GM18519 (cell line): Measurements from ENCODE around the gene EGFLAM.
A peak's percentile ranks its signal among the peaks of the same experiment; 100 is the strongest.
"Not testable (repeated sequence)": the region's sequence is repeated elsewhere in the genome, so short reads cannot be mapped to it uniquely, and the experiment has no call there.

ENCODE experiments used
- ATAC-seq: cut with Tn5 transposase; IDR thresholded peaks from one replicate; pipeline ENCODE4 v1.9.1; 2021; ENCODE audit warnings: mild to moderate bottlenecking, moderate library complexity; ENCODE audit not compliant: unreplicated experiment, low FRiP score

The EGFLAM gene

DNA sequence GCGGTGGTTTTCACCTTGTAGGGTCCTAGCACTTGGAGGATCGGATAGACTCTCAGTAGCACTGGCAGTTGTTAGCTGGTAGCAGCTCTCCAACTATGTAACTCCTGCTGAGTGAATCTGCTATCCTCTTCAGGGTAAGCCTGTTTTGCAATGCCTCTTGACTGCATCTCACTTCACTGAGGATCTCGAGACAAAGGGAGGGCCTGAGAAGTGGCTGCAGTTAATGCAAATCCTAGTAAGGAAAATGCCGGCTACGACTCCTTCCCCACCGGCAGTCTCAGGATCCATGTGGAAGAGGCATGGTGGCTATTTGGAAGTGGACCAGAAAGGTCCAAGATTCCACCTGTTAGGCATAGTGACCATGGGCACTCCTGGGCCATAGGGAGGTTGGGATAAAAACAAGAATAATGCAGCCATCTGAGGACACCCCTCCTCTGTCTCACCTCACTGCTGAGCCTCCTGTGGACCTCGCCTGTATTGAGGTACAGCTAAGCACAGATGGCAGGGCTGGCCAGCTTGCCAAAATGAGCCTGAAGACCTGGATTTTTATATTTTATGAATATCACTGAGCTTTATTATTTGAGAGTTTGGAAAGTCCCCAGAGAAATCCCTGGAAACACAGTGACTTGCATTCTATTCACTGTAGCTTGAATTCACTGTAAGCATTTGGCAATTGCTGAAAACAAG is 152.1 kb downstream of the EGFLAM start:
- ATAC-seq, result no peak

DNA sequence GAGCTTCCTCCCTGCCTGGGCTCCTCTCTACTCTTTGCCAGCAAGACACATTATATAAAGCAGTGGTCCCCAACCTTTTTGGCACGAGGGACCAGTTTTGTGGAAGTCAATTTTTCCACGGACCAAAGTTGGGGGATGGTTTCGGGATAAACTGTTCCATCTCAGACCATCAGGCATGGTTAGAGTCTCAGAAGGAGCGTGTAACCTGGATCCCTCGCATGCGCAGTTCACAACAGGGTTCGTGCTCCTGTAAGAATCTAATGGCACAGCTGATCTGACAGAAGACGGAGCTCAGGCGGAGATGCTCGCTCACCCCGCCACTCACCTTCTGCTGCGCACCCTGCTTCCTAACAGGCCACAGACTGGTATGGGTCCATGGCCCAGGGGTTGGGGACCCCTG is 155.3 kb downstream of the EGFLAM start:
- no peak for ATAC-seq

DNA sequence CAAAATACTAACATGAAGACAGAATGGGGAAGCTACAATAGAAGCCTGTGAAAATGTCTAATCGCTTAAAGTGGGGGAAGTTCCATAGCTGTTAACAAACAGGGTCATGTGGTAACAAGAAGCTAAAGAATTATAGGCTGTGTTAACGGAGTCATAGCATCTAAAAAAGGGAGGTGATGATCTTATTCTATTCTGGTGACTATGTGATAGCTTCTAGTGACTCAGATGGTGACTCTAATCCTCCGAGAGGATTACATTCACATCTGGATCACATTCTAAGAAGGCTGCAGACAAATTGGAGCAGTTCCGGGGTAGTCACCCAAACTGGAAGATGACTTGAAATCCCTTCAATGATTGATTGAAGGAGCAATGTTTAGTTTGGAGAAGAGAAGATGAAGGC is 156.0 kb downstream of the EGFLAM start:
- no peak for ATAC-seq

- not testable (repeated sequence) for ATAC-seq
These were observed 157.4 kb downstream of the EGFLAM start for GRCh38 chr5:38415772-38416171.

GRCh38 chr5:38417658-38418017 is 159.3 kb downstream of the EGFLAM start:
- ATAC-seq, result no peak

- no peak for ATAC-seq
These were observed 161.9 kb downstream of the EGFLAM start for GRCh38 chr5:38420246-38420645.

DNA sequence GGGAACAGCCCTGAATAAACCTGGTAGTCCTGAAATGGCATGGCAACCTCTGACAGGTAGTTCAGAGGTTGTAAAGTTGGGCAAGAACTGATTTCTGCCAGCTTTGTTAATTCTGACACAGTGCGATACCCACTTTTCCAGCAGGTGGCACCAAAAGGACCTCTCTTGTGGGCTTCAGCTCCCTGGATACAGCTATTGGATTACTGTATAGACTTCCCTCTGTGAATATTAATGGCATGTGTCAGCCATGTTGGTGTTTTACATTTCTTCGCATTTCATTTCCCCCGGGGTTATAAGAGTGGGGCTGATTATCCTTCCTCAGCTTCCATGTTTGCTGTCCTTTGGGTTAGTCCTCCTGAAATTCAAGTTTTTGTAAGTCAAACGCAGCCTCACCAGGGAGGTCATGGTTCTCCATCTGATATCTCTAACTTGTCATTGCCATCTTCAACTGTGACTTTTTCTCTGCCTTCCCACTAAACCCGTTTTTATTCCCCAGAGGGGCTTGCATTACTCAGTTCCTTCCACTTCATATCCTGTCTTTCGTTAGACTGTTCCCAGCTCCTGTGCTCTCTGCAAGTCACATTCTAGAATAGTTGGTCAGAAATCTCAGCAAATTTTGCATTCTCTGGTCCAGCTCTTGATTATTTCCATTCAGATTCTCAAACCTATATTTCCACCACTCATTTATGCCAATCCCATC is 162.5 kb downstream of the EGFLAM start:
- no peak for ATAC-seq

DNA sequence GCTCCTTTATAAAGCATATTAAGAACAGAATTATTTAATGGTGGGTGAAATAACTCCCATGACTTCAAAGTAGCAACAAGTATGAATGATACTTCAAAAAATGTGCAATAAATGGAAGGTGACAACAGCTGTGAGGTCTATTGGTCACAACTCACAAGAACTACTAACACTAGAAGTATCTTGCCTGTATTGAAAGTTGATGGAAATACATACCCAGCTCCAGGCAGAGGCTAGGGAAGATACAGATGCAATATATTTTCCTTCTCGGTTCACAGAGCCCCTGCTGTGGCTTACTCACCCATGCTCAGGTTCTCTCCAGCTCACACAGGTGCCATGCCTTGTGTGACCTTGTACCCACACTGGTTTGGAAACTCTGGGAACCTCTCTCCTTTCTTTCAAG is 164.3 kb downstream of the EGFLAM start:
- ATAC-seq, result no peak

GRCh38 chr5:38423276-38424147 is 165.2 kb downstream of the EGFLAM start:
- ATAC-seq, result no peak

GRCh38 chr5:38424148-38425060 is 166.0 kb downstream of the EGFLAM start:
- ATAC-seq, result no peak

- no peak for ATAC-seq
These were observed 168.1 kb downstream of the EGFLAM start for GRCh38 chr5:38426490-38426889.

DNA sequence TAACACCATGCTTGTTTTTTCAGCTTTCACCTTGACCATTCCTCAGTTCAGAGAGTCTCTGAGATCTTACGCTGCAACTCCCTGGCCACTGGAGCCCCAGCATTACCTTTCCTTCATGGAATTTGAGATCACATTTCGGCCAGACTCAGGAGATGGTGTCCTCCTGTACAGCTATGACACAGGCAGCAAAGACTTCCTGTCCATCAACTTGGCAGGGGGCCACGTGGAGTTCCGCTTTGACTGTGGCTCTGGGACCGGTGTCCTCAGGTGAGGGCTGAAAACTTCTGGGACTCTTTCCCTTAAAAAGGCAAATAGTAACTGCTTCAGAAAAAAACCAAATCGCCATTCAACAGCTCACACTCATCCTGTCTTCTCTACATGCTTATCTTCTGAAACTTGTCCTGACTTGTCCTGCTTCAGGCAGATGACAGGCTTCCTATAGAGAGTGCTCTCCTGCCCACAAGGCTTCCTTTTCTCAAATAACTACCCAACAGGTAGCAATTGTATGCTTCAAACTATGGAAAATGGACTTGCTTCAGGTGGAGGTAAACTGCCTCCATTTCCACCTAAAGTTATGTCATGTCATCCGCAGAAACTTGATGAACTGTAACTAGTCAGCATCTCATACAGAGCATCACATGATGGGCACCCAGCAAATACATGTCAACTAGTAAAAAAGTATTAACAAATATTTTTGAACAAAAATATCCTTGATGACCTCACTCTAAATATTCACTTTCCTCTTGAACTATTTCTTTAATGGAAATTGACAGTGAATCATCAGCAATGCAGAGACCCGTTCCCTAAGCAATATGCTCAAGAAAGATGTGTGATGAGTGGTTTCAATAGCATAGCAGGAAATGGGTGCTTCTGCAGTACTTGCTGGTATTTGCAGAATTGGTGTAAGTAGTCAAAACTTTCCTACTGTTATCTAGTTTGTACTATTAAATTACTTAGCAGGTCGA is 168.9 kb downstream of the EGFLAM start:
- ATAC-seq, result no peak

DNA sequence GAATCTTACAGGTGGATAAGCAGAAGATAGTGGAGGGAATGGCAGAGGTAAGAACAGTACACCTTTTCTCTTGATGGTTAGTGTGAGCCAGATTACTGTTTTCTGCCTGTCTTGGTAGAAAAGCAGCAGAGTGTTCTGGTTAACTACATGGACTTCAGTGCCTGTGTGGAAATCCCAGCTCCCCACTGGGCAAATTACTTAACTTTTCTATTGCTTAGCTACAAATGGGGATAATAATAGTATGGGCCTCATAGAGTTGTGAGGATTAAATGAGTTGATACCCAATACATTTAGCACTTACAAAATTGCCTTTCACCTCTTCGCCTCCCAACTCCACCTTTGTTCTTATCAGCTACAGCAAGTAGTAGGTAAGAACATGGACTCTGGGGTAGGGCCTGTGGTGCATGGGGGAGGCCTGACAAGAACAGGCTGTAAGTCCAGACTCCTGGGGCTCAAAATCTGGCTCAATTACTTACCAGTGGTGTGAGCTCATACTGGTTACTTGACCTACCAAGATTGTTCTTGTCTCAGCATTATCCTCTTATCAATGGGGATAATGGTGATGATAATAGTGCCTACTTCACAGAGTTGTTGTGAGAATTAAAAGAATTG is 173.0 kb downstream of the EGFLAM start:
- no peak for ATAC-seq

DNA sequence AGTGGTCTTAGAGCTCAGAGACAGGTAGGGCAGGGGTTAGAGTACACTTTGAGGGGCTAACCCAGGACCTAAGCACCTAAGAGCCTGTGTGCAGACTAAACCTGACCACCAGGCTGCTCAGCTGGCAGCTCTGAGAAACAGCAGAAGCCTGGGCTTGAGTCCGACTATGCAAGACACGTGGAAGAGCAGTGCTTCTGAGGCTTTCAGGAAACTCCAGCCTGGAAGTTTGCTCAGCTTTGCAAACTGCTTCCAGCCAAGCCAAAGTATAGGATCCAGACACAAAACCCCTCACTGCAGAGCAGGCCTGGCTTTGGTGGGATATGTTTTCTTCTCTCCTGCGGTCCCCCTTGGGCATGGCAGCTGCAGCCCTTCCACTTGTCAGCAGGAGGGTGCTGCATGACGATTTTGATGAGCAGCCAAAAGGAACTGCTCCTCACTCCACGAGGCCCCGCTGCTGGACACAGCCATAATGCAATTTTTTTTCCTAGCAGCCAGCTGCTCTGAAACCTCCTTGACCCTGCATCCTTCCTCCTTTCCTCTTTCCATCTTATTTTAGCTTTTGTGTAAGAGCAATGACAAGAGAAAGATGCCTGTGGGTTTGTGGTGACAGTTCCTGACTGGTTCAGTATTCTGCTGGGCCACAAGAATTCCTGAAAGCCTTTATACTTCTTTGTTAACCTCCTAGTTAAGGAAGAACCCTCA is 175.0 kb downstream of the EGFLAM start:
- no peak for ATAC-seq

- no peak for ATAC-seq
These were observed 176.8 kb downstream of the EGFLAM start for GRCh38 chr5:38434966-38435705.

DNA sequence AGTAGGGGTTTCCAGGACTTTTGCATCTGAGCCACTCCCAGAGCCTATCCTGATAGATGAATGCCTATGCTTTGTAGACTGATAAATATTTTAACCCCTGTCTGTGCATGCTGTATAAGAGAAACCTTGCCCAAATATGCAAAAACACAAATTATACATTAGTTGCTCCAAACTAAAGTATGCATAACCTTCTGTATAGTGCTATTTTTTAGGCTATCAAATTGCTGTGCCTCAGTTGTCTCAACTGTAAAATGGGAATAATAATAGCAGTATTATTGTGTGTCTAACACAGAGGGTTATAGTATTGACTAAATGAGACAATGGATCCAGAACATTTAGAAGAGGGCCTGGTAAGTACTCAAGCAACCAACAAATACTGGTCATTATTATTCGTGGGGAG is 180.4 kb downstream of the EGFLAM start:
- no peak for ATAC-seq

DNA sequence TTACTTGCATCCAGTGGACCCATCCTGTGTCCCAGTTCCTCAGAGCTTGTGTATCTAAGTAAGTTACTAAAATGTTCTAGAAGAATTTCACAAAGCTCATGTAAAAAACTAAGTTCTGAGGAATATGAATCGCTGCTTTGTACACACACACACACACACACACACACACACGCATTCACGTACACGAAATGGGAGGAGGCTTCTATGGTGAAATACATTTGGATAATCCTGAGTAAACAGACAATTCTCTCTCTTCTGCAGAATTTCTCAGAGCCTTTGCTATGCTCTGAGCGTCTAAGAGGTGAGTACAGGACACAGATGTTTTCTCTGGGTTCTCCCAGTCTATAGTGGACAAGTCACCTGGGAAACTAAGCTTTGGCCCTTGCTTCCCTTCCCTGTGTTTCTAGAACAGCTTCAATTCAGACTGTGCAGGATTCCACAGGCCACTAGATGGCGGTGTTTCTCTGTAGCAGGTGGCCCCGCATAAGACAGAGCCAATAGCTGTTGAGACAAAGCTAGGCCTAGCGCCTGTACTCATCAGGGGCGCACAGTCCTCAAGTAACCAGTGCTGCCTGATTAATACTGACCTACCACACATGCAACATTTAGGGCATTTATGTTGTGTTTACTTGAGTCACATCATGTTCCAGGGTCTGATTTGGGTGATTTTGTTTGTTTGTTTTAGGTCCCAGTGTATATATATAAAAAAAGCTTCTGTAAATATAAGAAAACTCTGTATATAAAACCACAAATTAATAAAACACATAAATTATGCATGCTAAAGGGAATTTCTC is 183.3 kb downstream of the EGFLAM start:
- peak; percentile 98 for ATAC-seq
